ENCODE data around the gene RNF175. TPM values are rescaled to one million over a fixed set of nuclear protein-coding genes. Genes with fewer than 3 reads are reported as not detected.

Gene RNF175
- total RNA-seq, 1 experiment from 2014 or later: 0.90 TPM

GRCh38 chr4:153788051-153788412 is 28.2 kb upstream of the RNF175 start:
- DNase-seq (ENCODE audit: low read depth, low spot score): no peak
- in situ Hi-C loops (cut with HindIII; ENCODE audit: low pct_unique_long_range_greater_than_20kb, low sequenced_read_pairs): no loop called here

GRCh38 chr4:153787575-153787974 is 27.8 kb upstream of the RNF175 start:
- in situ Hi-C loops (cut with HindIII; ENCODE audit: low pct_unique_long_range_greater_than_20kb, low sequenced_read_pairs): no loop called here
- no peak for DNase-seq (ENCODE audit: low read depth, low spot score)

- DNase-seq (ENCODE audit: low read depth, low spot score): no peak
- in situ Hi-C loops (cut with HindIII; ENCODE audit: low pct_unique_long_range_greater_than_20kb, low sequenced_read_pairs): no loop called here
These were observed 27.3 kb upstream of the RNF175 start for GRCh38 chr4:153787061-153787560.

DNA sequence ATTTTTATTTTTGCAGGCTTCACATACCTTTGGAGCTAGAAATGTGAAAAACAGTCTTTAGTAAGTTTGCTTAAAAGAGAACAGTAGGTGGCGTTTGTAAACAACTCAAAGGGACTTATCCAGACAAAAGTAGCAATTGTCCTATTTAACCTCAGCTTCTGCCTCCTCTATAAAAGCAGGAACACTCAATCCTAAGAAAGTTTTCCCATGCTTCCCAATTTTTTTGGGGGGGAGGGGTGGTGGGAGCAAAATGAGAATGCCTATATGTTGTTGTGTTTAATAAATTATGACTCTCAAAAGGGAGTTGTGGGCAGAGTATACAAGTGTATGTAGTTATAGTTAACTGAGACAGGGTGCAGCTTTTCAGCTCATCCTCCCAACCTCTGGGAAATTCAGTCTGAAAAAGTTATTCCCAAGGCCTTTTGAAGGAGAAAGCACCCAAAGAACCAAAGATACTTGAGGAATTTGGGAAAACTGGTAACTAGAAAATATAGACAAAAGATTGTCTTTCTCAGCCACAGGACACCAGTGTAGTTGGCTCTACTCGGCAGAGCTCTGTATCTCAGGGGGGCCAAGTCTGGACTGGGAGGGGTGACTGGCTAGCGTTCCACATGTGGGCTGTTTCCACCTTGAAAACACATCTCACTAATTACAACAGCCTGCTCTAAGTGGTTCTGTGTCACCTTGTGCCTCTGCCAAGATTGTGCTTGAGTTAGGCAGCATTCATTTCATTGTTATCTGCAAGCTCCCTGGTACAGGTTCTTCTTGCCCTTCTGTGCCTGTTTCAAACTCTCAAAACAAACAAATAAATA is 26.3 kb upstream of the RNF175 start:
- in situ Hi-C loops (cut with HindIII; ENCODE audit: low pct_unique_long_range_greater_than_20kb, low sequenced_read_pairs): no loop called here
- peak; percentile 55 for DNase-seq (ENCODE audit: low read depth, low spot score)

DNA sequence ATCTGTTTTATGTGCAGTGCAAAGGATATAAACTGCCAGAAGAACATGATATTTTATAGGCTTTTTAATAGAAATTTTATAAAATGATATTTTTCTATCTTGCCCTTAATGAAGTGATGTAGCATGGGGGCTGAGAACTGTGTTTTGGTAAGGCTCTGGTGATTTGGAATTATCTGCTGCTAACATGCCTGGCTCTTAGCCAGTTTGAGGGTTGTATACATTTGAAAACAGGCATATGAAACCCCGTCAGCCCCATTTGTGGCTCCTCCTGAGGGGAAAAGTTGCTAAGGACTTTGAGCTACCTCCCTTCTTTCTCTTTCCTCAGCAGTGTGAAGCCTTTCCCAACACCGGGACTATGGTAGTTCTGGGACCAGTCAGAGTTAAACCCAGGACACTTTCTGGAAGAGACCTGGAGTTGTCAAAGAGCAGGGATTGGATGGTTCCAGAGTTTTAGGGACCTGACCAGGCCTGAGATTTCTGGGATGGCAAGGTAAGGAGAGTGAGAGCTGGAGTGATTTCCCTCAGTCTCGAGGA is 24.4 kb upstream of the RNF175 start:
- DNase-seq (ENCODE audit: low read depth, low spot score): no peak
- in situ Hi-C loops (cut with HindIII; ENCODE audit: low pct_unique_long_range_greater_than_20kb, low sequenced_read_pairs): no loop called here

- in situ Hi-C loops (cut with HindIII; ENCODE audit: low pct_unique_long_range_greater_than_20kb, low sequenced_read_pairs): no loop called here
- DNase-seq (ENCODE audit: low read depth, low spot score): no peak
These were observed 22.8 kb upstream of the RNF175 start for GRCh38 chr4:153782581-153782980.

DNA sequence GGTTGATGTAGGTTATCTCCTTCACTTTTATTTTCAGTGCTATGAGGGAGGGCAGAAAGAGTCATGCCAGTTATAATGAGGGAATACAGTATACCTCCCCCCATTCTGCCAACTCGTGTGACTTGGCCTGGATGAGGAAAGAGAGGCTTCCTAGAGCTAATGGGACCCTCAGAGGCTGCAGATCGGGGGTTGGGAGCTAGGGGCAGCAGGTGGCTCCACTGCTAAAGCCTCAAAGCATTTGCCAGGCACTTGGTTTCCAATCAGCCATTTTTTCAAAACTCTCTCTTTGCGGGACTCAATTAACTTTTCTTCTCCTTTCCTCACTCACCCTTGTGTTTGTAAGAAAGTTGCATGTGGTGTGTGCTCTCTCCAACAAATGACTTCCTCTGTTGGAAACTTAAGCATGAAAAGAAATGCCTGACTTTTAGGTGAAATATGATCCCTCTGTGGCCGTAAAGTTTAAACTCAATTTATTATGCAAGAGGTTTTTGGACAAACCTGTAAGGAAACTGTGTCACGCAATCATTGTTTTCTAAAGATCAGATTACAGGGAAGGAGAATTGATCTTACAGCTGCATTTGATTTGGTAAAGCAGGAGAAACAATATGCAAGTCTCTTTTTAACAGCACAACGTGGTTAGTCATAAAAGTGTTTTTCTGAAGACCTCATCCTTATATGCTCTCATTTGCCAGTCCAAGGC is 22.0 kb upstream of the RNF175 start:
- in situ Hi-C loops (cut with HindIII; ENCODE audit: low pct_unique_long_range_greater_than_20kb, low sequenced_read_pairs): no loop called here
- no peak for DNase-seq (ENCODE audit: low read depth, low spot score)

DNA sequence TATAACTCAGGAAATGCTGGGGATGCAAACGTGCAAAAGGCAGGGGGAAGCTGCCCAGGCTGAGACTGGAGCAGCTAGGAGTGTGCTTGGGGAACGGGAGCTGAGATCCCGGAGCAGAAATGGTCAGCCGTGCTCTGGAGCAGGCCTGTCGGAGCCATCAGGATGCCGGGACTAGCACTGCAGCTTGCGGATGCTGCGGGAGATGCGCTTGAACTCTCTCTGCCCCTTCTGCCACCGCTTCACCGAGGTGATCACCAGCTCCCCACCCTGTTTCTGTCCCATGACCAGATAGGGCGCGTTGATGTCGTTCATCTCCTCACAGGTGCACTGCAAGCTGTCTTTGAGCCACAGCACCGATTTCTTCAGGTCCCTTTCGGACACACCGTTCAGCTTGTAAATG is 21.5 kb upstream of the RNF175 start:
- in situ Hi-C loops (cut with HindIII; ENCODE audit: low pct_unique_long_range_greater_than_20kb, low sequenced_read_pairs): no loop called here
- DNase-seq (ENCODE audit: low read depth, low spot score): no peak

DNA sequence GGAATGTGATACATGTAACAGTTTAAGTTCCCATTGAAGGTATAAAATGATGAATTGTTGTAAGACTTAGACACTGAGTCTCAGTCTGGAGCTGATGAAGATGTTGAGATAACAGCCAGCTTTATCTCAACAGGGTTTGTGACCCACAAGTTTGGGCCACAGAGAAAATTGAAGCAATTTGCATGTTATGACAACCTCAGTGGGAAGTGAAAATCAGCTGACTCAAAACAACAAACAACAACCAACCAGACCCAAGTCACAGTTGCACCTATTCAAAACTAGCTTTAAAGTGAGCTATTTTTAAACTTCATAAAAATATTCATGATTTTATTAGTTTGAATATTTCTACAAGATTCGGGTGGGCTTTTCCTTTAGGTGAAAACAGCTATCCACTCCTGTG is 21.1 kb upstream of the RNF175 start:
- in situ Hi-C loops (cut with HindIII; ENCODE audit: low pct_unique_long_range_greater_than_20kb, low sequenced_read_pairs): no loop called here

DNA sequence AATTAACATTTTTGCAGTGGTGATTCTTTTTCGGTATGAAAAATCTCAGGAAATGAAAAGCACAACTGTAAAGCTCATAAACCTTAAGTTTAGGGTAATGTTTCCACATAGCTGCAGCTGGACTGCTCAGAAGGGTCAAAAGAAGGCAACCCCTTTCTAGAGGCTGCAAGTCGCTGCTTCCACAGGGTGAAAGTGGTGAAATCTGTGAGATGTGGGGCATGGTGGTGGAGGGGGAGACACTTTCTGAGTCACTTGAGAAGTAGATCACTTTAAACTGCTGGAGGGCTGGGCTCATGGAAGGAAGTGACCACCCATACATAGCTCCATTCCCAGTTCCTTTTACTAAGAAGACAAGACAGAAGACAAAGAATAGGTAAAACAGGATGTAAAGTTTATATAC is 20.4 kb upstream of the RNF175 start:
- no peak for DNase-seq (ENCODE audit: low read depth, low spot score)
- in situ Hi-C loops (cut with HindIII; ENCODE audit: low pct_unique_long_range_greater_than_20kb, low sequenced_read_pairs): no loop called here

More for the DNA sequence above, 21.1 kb upstream of the RNF175 start:
- DNase-seq (ENCODE audit: low read depth, low spot score): no peak

DNA sequence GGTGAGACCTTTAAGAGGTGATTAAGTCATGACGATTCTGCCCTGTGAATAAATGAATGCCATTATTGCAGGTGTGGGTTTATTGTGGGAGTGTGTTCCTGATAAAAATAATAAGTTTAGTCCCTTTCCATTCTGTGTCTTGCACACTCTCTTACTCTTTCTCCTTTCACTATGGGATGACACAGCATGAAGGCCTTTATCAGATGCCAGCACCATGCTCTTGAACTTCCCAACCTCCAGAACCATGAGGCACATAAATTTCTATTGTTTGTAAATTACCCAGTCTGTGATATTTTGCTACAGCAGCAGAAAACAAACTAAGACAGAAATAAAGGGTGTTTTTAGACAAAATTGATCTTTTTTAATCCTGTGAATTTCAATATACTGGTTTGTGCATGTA is 18.6 kb upstream of the RNF175 start:
- no peak for DNase-seq (ENCODE audit: low read depth, low spot score)
- in situ Hi-C loops (cut with HindIII; ENCODE audit: low pct_unique_long_range_greater_than_20kb, low sequenced_read_pairs): no loop called here

- in situ Hi-C loops (cut with HindIII; ENCODE audit: low pct_unique_long_range_greater_than_20kb, low sequenced_read_pairs): no loop called here
- no peak for DNase-seq (ENCODE audit: low read depth, low spot score)
These were observed 17.6 kb upstream of the RNF175 start for GRCh38 chr4:153777421-153777820.

GRCh38 chr4:153776601-153777000 is 16.8 kb upstream of the RNF175 start:
- DNase-seq (ENCODE audit: low read depth, low spot score): no peak
- in situ Hi-C loops (cut with HindIII; ENCODE audit: low pct_unique_long_range_greater_than_20kb, low sequenced_read_pairs): no loop called here

DNA sequence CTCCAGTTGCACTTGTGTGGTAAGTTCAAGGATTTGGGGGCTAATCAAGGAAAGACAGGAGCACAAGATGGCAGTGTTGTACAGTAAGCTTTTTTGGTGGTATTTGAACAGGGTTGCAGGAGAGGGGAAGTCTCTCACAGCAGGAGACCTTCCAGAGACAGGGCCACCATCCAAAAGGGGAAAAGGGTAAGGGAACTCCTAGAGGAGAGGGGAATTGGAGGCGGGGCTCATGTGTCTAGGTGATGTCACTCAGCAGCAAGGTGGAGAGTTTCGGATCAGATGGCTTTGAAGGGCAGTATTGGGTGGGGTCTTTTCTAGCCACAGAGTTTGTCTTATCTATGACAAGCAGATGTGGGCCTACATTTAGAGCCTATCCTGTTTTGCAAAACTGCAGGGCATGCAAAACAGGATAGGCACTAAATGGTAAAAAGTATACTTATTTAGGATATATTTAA is 13.4 kb upstream of the RNF175 start:
- in situ Hi-C loops (cut with HindIII; ENCODE audit: low pct_unique_long_range_greater_than_20kb, low sequenced_read_pairs): no loop called here
- peak; percentile 24 for DNase-seq (ENCODE audit: low read depth, low spot score)

- DNase-seq (ENCODE audit: low read depth, low spot score): no peak
- in situ Hi-C loops (cut with HindIII; ENCODE audit: low pct_unique_long_range_greater_than_20kb, low sequenced_read_pairs): no loop called here
These were observed 11.2 kb upstream of the RNF175 start for GRCh38 chr4:153771046-153771445.

- in situ Hi-C loops (cut with HindIII; ENCODE audit: low pct_unique_long_range_greater_than_20kb, low sequenced_read_pairs): no loop called here
- no peak for DNase-seq (ENCODE audit: low read depth, low spot score)
These were observed 6.9 kb upstream of the RNF175 start for GRCh38 chr4:153766758-153767157.

DNA sequence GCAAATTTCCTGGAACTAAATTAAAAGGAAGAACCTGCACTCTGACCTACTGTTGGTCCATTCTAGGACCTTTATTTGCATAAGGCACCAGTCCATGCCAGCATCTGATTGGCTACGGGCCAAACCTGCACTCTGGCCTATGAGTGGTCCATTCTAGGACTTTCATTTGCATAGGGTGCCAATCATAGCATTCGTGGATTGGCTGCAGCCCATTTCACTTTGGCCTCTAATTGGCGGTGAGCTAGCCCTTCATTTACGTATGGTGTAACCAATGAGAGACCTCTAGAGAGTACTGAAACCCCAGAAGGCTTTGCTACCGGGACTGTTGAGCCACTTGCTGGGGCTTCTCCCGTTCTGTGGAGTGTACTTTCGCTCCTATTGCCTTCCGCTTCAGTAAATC is 6.1 kb upstream of the RNF175 start:
- in situ Hi-C loops (cut with HindIII; ENCODE audit: low pct_unique_long_range_greater_than_20kb, low sequenced_read_pairs): no loop called here
- DNase-seq (ENCODE audit: low read depth, low spot score): no peak

- DNase-seq (ENCODE audit: low read depth, low spot score): peak; percentile 38
- in situ Hi-C loops (cut with HindIII; ENCODE audit: low pct_unique_long_range_greater_than_20kb, low sequenced_read_pairs): no loop called here
These were observed 5.0 kb upstream of the RNF175 start for GRCh38 chr4:153764601-153765368.

Data from SK-MEL-5 (cell line).